ENCODE measurements around the gene DTNA.
"Not testable (repeated sequence)": the region's sequence is repeated elsewhere in the genome, so short reads cannot be mapped to it uniquely, and the experiment has no call there.

- TF ChIP-seq EP300, CTCF (IDR thresholded peaks at IDR 0.05): not testable (repeated sequence)
These were observed 15.6 kb downstream of the DTNA start for GRCh38 chr18:34725737-34726136.
